ENCODE results near the gene MICALL1.

DNA sequence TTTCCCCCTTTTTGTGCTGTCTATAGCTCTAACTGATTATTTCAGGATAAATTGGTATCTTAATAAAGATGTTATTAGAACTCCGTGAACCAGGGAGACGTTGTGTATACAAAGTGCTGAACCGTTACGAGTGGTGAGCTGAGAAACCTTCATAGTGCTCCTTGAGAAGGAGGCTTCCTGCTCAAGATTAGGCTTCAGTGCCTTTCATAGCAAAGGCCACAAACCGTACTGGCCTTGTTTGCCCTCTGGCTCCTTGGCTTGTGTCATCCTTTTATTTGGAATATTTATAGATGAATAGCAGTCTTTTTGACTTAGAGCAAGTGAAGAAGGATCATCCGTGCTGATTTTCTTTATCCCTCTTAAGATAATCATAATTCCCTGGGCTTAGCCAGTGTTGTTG is 40.6 kb upstream of the MICALL1 start:
- no peak for TF ChIP-seq POLR2A (IDR thresholded peaks at IDR 0.05; ENCODE audit: insufficient read depth in 1 of 2, low read depth in 2 of 2, low read length in 2 of 2)
- TF ChIP-seq PHB2 (IDR thresholded peaks at IDR 0.05; ENCODE audit: partially characterized antibody): no peak
- TF ChIP-seq, protein P1, sequence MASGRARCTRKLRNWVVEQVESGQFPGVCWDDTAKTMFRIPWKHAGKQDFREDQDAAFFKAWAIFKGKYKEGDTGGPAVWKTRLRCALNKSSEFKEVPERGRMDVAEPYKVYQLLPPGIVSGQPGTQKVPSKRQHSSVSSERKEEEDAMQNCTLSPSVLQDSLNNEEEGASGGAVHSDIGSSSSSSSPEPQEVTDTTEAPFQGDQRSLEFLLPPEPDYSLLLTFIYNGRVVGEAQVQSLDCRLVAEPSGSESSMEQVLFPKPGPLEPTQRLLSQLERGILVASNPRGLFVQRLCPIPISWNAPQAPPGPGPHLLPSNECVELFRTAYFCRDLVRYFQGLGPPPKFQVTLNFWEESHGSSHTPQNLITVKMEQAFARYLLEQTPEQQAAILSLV (CRISPR knock-in tag; IDR thresholded peaks at IDR 0.05; ENCODE audit: borderline replicate concordance): no peak
- TF ChIP-seq CHD2 (IDR thresholded peaks at IDR 0.05; ENCODE audit: low read depth, low read length): no peak
- no peak for TF ChIP-seq FOXJ3 (CRISPR knock-in tag; IDR thresholded peaks at IDR 0.05; ENCODE audit: borderline replicate concordance)
- no peak for TF ChIP-seq RAD21 (CRISPR knock-in tag; IDR thresholded peaks at IDR 0.05)
- TF ChIP-seq MAFK (conservative IDR thresholded peaks at IDR 0.05 in 1 of 2, IDR thresholded peaks at IDR 0.05 in 1 of 2; ENCODE audit: low read length in 2 of 2): no peak
